WTC11 (cell line): ENCODE results near the gene C10orf67. TPM values are rescaled to one million over a fixed set of nuclear protein-coding genes. Genes with fewer than 3 reads are reported as not detected.

Experiments used
- ATAC-seq: fragments of 200-7000 bp; cut with Tn5 transposase; 2 replicates; pipeline ENCODE4 v1.10.0; 2021; ENCODE audit warnings: mild to moderate bottlenecking, moderate library complexity
- CTCF ChIA-PET: fragments of 300-600 bp; sonication (Branson Sonifier 250); formaldehyde crosslinking; loops from one replicate; lab custom pipeline; 2021; ENCODE audit warnings: antibody characterized with exemption; lab: Charles Lee
- POLR2A ChIA-PET: fragments of 350-600 bp; sonication (Branson Sonifier 250); formaldehyde crosslinking; loops from one replicate; lab custom pipeline; 2021; ENCODE audit warnings: antibody characterized with exemption; lab: Charles Lee
- DNase-seq: peaks from one replicate; pipeline ENCODE4 v3.0.0; 2021; ENCODE audit warnings: low spot score
- H3K27ac Mint-ChIP-seq: 2 replicates; pipeline ENCODE4 v1.8.0; 2021; ENCODE audit warnings: mixed read lengths
- H3K27me3 Mint-ChIP-seq: 2 replicates; pipeline ENCODE4 v1.8.0; 2021; ENCODE audit warnings: low read depth, mild to moderate bottlenecking, moderate library complexity, mixed read lengths
- H3K36me3 Mint-ChIP-seq: 2 replicates; pipeline ENCODE4 v1.8.0; 2021; ENCODE audit warnings: mixed read lengths
- H3K4me1 Mint-ChIP-seq: 2 replicates; pipeline ENCODE4 v1.8.0; 2022; ENCODE audit warnings: mixed read lengths
- H3K4me3 Mint-ChIP-seq: 2 replicates; pipeline ENCODE4 v1.8.0; 2021; ENCODE audit warnings: mild to moderate bottlenecking, moderate library complexity, mixed read lengths
- H3K9me3 Mint-ChIP-seq: 2 replicates; pipeline ENCODE4 v1.8.0; 2021; ENCODE audit warnings: mixed read lengths
- EMX1 ChIP-seq: fragments of 250-450 bp; sonication (Bioruptor Pico); IDR thresholded peaks from 2 replicates; pipeline ENCODE4 v1.8.0; 2021; ENCODE audit warnings: mild to moderate bottlenecking
- JUN ChIP-seq: sonication (generic); formaldehyde crosslinking; IDR thresholded peaks from 2 replicates; pipeline ENCODE4 v1.8.0; 2023; ENCODE audit warnings: mild to moderate bottlenecking, missing genetic modification reagents
- MYBL2 ChIP-seq: sonication (generic); formaldehyde crosslinking; IDR thresholded peaks from 2 replicates; pipeline ENCODE4 v1.8.1; 2023; ENCODE audit warnings: mild to moderate bottlenecking, moderate library complexity, missing genetic modification reagents
- NFATC4 ChIP-seq: fragments of 250-450 bp; sonication (Bioruptor Pico); IDR thresholded peaks from 2 replicates; pipeline ENCODE4 v1.9.0; 2021; ENCODE audit warnings: mild to moderate bottlenecking
- NFE2L1 ChIP-seq: sonication (generic); formaldehyde crosslinking; IDR thresholded peaks from 2 replicates; pipeline ENCODE4 v1.8.1; 2023; ENCODE audit warnings: missing genetic modification reagents
- PRRX2 ChIP-seq: fragments of 250-450 bp; sonication (Bioruptor Pico); IDR thresholded peaks from 2 replicates; pipeline ENCODE4 v1.8.0; 2021; ENCODE audit warnings: mild to moderate bottlenecking
- TEAD4 ChIP-seq: sonication (generic); formaldehyde crosslinking; IDR thresholded peaks from 2 replicates; pipeline ENCODE4 v1.8.0; 2022; ENCODE audit warnings: mild to moderate bottlenecking, missing genetic modification reagents
- ZNF232 ChIP-seq: sonication (generic); formaldehyde crosslinking; IDR thresholded peaks from 2 replicates; pipeline ENCODE4 v1.8.0; 2022; ENCODE audit warnings: mild to moderate bottlenecking, missing genetic modification reagents
- ZNF423 ChIP-seq: fragments of 250-450 bp; sonication (Bioruptor Pico); IDR thresholded peaks from 2 replicates; pipeline ENCODE4 v2.1.2; 2022; ENCODE audit warnings: mild to moderate bottlenecking, moderate library complexity
- total RNA-seq: library from RNA; stranded (reverse); gene quantifications from 3 replicates; pipeline ENCODE4 v1.2.3, GENCODE V29; 2021
- TF ChIP-seq, protein P1 (sequence below): fragments of 250-450 bp; sonication (Bioruptor Pico); IDR thresholded peaks from 2 replicates; pipeline ENCODE4 v1.9.0; 2021; ENCODE audit warnings: moderate library complexity, mild to moderate bottlenecking, inconsistent platforms, borderline replicate concordance
- TF ChIP-seq, protein P2 (sequence below): sonication (generic); formaldehyde crosslinking; IDR thresholded peaks from 2 replicates; pipeline ENCODE4 v1.8.0; 2023; ENCODE audit warnings: mild to moderate bottlenecking, missing genetic modification reagents
- TF ChIP-seq, protein P3 (sequence below): fragments of 250-450 bp; sonication (Bioruptor Pico); IDR thresholded peaks from 2 replicates; pipeline ENCODE4 v1.9.0; 2021; ENCODE audit warnings: mild to moderate bottlenecking
- TF ChIP-seq, protein P4 (sequence below): sonication (generic); formaldehyde crosslinking; IDR thresholded peaks from 2 replicates; pipeline ENCODE4 v1.8.1; 2023; ENCODE audit warnings: mild to moderate bottlenecking, missing genetic modification reagents, moderate library complexity
- TF ChIP-seq, protein P5 (sequence below): sonication (generic); formaldehyde crosslinking; IDR thresholded peaks from 2 replicates; pipeline ENCODE4 v1.8.0; 2022; ENCODE audit warnings: mild to moderate bottlenecking, missing genetic modification reagents
- TF ChIP-seq, protein P6 (sequence below): sonication (generic); formaldehyde crosslinking; conservative IDR thresholded peaks from 2 replicates; pipeline ENCODE4 v1.8.1; 2022; ENCODE audit warnings: mild to moderate bottlenecking, missing genetic modification reagents
- TF ChIP-seq, protein P7 (sequence below): sonication (generic); formaldehyde crosslinking; IDR thresholded peaks from 2 replicates; pipeline ENCODE4 v1.8.1; 2023; ENCODE audit warnings: mild to moderate bottlenecking, missing genetic modification reagents
- TF ChIP-seq, protein P8 (sequence below): sonication (generic); formaldehyde crosslinking; IDR thresholded peaks from 2 replicates; pipeline ENCODE4 v1.8.1; 2023; ENCODE audit warnings: mild to moderate bottlenecking, missing genetic modification reagents, moderate library complexity
- TF ChIP-seq, protein P9 (sequence below): fragments of 250-450 bp; sonication (Bioruptor Pico); IDR thresholded peaks from 2 replicates; pipeline ENCODE4 v2.1.2; 2022; ENCODE audit warnings: mild to moderate bottlenecking, moderate library complexity
- TF ChIP-seq, protein P10 (sequence below): sonication (generic); formaldehyde crosslinking; IDR thresholded peaks from 2 replicates; pipeline ENCODE4 v1.8.1; 2022; ENCODE audit warnings: low read depth, missing genetic modification reagents, borderline replicate concordance

The C10orf67 gene
- total RNA-seq, 1 experiment from 2014 or later: not detected

DNA sequence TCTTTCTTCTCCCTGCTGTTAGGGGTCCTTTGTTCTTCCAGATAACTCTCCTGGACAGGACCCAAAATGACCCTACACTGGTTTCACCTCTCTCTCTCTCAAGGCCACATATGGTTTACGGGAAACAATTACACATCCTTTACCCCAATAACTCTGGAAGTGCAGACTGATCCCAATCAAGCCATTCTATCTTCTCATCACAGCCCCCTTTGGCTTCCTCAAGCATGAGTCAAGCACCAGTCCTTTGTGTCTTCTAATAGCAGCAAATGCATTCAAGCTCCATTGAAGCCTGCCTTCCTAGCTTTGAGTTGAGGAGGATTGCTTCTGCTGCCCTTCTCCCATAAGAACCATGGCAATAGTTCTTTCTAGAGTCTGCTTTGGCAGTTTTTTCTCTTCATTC, 20.2 kb downstream of the C10orf67 start:
- CTCF ChIA-PET: interaction anchor here (1.5 to 1.9 kb wide), 2 partner anchors 10 to 166 kb away, joined by 4 to 11 read pairs; no protein-coding TSS in a partner anchor
- Mint-ChIP-seq H3K4me1 (no peaks in the 10 kb centered on the region), H3K27ac (no peak overlapping the region)
- no peak for DNase-seq
- TF ChIP-seq NFATC4 (CRISPR knock-in tag) (no peak), TEAD4 (CRISPR knock-in tag) (no peak), ZNF423 (CRISPR knock-in tag) (no peak), JUN (no peak), EMX1 (CRISPR knock-in tag) (no peak), NFE2L1 (CRISPR knock-in tag) (no peak), MYBL2 (no peak), PRRX2 (CRISPR knock-in tag) (no peak), ZNF232 (no peak)
- TF ChIP-seq, protein P1, sequence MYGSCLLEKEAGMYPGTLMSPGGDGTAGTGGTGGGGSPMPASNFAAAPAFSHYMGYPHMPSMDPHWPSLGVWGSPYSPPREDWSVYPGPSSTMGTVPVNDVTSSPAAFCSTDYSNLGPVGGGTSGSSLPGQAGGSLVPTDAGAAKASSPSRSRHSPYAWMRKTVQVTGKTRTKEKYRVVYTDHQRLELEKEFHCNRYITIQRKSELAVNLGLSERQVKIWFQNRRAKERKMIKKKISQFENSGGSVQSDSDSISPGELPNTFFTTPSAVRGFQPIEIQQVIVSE (CRISPR knock-in tag): no peak
- TF ChIP-seq, protein P2, sequence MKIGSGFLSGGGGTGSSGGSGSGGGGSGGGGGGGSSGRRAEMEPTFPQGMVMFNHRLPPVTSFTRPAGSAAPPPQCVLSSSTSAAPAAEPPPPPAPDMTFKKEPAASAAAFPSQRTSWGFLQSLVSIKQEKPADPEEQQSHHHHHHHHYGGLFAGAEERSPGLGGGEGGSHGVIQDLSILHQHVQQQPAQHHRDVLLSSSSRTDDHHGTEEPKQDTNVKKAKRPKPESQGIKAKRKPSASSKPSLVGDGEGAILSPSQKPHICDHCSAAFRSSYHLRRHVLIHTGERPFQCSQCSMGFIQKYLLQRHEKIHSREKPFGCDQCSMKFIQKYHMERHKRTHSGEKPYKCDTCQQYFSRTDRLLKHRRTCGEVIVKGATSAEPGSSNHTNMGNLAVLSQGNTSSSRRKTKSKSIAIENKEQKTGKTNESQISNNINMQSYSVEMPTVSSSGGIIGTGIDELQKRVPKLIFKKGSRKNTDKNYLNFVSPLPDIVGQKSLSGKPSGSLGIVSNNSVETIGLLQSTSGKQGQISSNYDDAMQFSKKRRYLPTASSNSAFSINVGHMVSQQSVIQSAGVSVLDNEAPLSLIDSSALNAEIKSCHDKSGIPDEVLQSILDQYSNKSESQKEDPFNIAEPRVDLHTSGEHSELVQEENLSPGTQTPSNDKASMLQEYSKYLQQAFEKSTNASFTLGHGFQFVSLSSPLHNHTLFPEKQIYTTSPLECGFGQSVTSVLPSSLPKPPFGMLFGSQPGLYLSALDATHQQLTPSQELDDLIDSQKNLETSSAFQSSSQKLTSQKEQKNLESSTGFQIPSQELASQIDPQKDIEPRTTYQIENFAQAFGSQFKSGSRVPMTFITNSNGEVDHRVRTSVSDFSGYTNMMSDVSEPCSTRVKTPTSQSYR (CRISPR knock-in tag): no peak
- TF ChIP-seq, protein P3, sequence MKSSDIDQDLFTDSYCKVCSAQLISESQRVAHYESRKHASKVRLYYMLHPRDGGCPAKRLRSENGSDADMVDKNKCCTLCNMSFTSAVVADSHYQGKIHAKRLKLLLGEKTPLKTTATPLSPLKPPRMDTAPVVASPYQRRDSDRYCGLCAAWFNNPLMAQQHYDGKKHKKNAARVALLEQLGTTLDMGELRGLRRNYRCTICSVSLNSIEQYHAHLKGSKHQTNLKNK (CRISPR knock-in tag): no peak
- TF ChIP-seq, protein P4, sequence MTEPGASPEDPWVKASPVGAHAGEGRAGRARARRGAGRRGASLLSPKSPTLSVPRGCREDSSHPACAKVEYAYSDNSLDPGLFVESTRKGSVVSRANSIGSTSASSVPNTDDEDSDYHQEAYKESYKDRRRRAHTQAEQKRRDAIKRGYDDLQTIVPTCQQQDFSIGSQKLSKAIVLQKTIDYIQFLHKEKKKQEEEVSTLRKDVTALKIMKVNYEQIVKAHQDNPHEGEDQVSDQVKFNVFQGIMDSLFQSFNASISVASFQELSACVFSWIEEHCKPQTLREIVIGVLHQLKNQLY (CRISPR knock-in tag): no peak
- TF ChIP-seq, protein P5, sequence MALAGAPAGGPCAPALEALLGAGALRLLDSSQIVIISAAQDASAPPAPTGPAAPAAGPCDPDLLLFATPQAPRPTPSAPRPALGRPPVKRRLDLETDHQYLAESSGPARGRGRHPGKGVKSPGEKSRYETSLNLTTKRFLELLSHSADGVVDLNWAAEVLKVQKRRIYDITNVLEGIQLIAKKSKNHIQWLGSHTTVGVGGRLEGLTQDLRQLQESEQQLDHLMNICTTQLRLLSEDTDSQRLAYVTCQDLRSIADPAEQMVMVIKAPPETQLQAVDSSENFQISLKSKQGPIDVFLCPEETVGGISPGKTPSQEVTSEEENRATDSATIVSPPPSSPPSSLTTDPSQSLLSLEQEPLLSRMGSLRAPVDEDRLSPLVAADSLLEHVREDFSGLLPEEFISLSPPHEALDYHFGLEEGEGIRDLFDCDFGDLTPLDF (CRISPR knock-in tag): no peak
- TF ChIP-seq, protein P6, sequence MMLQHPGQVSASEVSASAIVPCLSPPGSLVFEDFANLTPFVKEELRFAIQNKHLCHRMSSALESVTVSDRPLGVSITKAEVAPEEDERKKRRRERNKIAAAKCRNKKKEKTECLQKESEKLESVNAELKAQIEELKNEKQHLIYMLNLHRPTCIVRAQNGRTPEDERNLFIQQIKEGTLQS: no peak
- TF ChIP-seq, protein P7, sequence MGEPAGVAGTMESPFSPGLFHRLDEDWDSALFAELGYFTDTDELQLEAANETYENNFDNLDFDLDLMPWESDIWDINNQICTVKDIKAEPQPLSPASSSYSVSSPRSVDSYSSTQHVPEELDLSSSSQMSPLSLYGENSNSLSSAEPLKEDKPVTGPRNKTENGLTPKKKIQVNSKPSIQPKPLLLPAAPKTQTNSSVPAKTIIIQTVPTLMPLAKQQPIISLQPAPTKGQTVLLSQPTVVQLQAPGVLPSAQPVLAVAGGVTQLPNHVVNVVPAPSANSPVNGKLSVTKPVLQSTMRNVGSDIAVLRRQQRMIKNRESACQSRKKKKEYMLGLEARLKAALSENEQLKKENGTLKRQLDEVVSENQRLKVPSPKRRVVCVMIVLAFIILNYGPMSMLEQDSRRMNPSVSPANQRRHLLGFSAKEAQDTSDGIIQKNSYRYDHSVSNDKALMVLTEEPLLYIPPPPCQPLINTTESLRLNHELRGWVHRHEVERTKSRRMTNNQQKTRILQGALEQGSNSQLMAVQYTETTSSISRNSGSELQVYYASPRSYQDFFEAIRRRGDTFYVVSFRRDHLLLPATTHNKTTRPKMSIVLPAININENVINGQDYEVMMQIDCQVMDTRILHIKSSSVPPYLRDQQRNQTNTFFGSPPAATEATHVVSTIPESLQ (CRISPR knock-in tag): no peak
- TF ChIP-seq, protein P8, sequence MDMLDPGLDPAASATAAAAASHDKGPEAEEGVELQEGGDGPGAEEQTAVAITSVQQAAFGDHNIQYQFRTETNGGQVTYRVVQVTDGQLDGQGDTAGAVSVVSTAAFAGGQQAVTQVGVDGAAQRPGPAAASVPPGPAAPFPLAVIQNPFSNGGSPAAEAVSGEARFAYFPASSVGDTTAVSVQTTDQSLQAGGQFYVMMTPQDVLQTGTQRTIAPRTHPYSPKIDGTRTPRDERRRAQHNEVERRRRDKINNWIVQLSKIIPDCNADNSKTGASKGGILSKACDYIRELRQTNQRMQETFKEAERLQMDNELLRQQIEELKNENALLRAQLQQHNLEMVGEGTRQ (CRISPR knock-in tag): no peak
- TF ChIP-seq, protein P9, sequence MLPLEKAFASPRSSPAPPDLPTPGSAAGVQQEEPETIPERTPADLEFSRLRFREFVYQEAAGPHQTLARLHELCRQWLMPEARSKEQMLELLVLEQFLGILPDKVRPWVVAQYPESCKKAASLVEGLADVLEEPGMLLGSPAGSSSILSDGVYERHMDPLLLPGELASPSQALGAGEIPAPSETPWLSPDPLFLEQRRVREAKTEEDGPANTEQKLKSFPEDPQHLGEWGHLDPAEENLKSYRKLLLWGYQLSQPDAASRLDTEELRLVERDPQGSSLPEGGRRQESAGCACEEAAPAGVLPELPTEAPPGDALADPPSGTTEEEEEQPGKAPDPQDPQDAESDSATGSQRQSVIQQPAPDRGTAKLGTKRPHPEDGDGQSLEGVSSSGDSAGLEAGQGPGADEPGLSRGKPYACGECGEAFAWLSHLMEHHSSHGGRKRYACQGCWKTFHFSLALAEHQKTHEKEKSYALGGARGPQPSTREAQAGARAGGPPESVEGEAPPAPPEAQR (CRISPR knock-in tag): no peak
- TF ChIP-seq, protein P10, sequence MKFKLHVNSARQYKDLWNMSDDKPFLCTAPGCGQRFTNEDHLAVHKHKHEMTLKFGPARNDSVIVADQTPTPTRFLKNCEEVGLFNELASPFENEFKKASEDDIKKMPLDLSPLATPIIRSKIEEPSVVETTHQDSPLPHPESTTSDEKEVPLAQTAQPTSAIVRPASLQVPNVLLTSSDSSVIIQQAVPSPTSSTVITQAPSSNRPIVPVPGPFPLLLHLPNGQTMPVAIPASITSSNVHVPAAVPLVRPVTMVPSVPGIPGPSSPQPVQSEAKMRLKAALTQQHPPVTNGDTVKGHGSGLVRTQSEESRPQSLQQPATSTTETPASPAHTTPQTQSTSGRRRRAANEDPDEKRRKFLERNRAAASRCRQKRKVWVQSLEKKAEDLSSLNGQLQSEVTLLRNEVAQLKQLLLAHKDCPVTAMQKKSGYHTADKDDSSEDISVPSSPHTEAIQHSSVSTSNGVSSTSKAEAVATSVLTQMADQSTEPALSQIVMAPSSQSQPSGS (CRISPR knock-in tag): no peak
- TF ChIP-seq, all 79 proteins: peak for 0
- Mint-ChIP-seq H3K4me3 (no peak overlapping the region), H3K9me3 (no peaks in the 10 kb centered on the region), H3K27me3 (no peaks in the 10 kb centered on the region), H3K36me3 (no peaks in the 10 kb centered on the region)
- ATAC-seq: no peak
- POLR2A ChIA-PET: no interaction called here
